ENCODE measurements around the gene NOL11. TPM values are rescaled to one million over a fixed set of nuclear protein-coding genes. Genes with fewer than 3 reads are reported as not detected.
"Not testable (repeated sequence)": the region's sequence is repeated elsewhere in the genome, so short reads cannot be mapped to it uniquely, and the experiment has no call there.

NOL11 gene
- total and polyA plus RNA-seq, 2 experiments from 2014 or later, result 30.3 to 37.2 TPM

- in situ Hi-C loops (cut with MboI), result no loop called here
- H2AFZ ChIP-seq, result no peak overlapping the region
- H3K4me2 ChIP-seq (ENCODE audit: unreplicated experiment), result no peak overlapping the region
- no peak overlapping the region for H3K9ac ChIP-seq
- TF ChIP-seq EZH2 (IDR thresholded peaks at IDR 0.05; ENCODE audit: insufficient read depth, poor library complexity, severe bottlenecking) (no peak), EZH2phosphoT487 (IDR thresholded peaks at IDR 0.05; ENCODE audit: insufficient read depth, low read depth) (no peak)
- no peaks in the 10 kb centered on the region for H3K4me1 ChIP-seq (ENCODE audit: insufficient read depth)
- H3K9me3 ChIP-seq (ENCODE audit: low read depth), result no peaks in the 10 kb centered on the region
- no peaks in the 10 kb centered on the region for H3K9me2 ChIP-seq (ENCODE audit: insufficient read depth)
- peaks cover 35% of the 10 kb centered on the region for H3K36me3 ChIP-seq (ENCODE audit: low read depth)
- no peaks in the 10 kb centered on the region for H3K79me2 ChIP-seq (ENCODE audit: insufficient read depth)
- H3K27ac ChIP-seq, result no peak overlapping the region
- no peak for DNase-seq
- no peaks in the 10 kb centered on the region for H3K27me3 ChIP-seq (replicated peaks; ENCODE audit: insufficient read depth)
- no peaks in the 10 kb centered on the region for H3F3A ChIP-seq (ENCODE audit: insufficient read depth)
- H3K4me3 ChIP-seq, result no peak overlapping the region
- no peaks in the 10 kb centered on the region for H4K20me1 ChIP-seq (ENCODE audit: insufficient read depth)
- WGBS, 2 experiments (ENCODE audit: low coverage in 1 of 2, low lambda C conversion rate in 2 of 2, missing lambda C conversion rate in 2 of 2), result 14 to 16% methylated on average over 2 of the region's 2 CpGs
These were observed 30.0 kb downstream of the NOL11 start for GRCh38 chr17:67747681-67748235.

DNA sequence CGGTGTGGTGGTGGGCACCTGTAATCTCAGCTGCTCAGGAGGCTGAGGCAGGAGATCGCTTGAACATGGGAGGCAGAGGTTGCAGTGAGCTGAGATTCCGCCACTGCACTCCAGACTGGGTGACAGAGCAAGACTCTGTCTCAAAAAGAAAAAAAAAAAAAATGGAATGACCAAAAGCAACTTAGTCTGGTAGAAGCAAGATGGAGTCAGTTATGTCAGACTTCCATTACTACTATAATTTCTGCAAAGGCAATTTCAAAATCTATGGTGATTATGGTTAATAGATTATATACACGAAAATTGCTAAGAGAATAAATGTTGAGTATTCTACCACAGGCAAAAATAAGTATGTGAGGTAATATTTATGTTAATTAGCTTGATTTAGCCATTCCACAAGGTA, 32.3 kb downstream of the NOL11 start:
- 95 to 98% methylated on average over 4 of the region's 4 CpGs for WGBS, 2 experiments (ENCODE audit: low coverage in 1 of 2, low lambda C conversion rate in 2 of 2, missing lambda C conversion rate in 2 of 2)
- Histone ChIP-seq H3K9ac (no peak overlapping the region), H3K9me2 (ENCODE audit: insufficient read depth) (no peaks in the 10 kb centered on the region), H3K27me3 (replicated peaks; ENCODE audit: insufficient read depth) (no peaks in the 10 kb centered on the region), H3K4me3 (no peak overlapping the region), H4K20me1 (ENCODE audit: insufficient read depth) (no peaks in the 10 kb centered on the region), H3K4me2 (ENCODE audit: unreplicated experiment) (no peak overlapping the region), H3K79me2 (ENCODE audit: insufficient read depth) (no peaks in the 10 kb centered on the region), H3K27ac (no peak overlapping the region), H3K9me3 (ENCODE audit: low read depth) (no peaks in the 10 kb centered on the region), H3F3A (ENCODE audit: insufficient read depth) (no peaks in the 10 kb centered on the region), H3K36me3 (ENCODE audit: low read depth) (peaks cover 28% of the 10 kb centered on the region), H2AFZ (no peak overlapping the region), H3K4me1 (ENCODE audit: insufficient read depth) (no peaks in the 10 kb centered on the region)
- no peak for DNase-seq
- TF ChIP-seq EZH2phosphoT487 (IDR thresholded peaks at IDR 0.05; ENCODE audit: insufficient read depth, low read depth) (no peak), EZH2 (IDR thresholded peaks at IDR 0.05; ENCODE audit: insufficient read depth, poor library complexity, severe bottlenecking) (no peak)
- in situ Hi-C loops (cut with MboI), result no loop called here

DNA sequence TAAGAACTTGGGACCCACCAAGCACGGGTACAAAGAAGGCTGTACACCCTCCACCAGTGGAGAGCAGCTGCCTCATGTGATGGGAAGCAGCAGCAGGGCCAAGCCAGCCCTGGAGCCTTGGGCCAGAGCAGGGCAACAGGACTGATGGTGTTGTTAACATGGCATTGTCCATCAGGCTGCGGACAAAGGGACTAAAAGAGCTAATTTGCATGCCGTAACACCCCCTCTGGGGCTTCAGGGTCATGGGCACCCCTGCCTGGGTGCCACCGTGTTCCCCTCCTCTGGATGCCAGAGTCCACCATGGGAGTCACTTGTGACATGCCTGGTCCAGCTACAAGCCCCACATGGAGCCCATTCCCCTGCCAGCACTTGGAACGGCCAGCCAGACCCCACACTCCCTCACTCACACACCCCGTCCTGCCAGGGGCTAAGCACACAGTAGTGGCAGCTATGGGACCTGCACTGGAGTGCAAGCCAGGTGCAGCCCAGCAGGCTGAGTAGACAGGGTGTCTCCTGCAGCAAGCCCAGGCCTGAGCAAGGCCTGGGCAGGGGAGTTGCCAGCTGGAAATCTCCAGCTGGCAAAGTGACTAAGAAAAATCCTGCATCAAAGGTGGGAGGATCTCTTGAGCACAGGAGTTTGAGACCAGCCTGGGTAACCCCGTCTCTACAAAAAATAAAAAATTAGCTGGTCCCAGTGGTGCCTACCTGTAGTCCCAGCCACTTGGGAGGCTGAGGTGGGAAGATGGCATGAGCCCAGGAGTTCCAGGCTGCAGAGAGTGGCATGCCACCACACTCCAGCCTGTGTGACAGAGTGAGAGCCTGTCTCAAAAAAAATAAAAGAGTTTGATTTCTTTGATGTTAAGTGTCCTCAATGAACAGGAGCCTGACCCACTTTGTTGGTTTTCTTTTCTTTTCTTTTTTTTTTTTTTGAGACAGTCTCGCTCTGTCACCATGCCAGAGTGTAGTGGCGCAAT, 33.7 kb downstream of the NOL11 start:
- WGBS, 2 experiments (ENCODE audit: low coverage in 1 of 2, low lambda C conversion rate in 2 of 2, missing lambda C conversion rate in 2 of 2), result 78 to 82% methylated on average over 9 of the region's 9 CpGs
- no peak for DNase-seq

GRCh38 chr17:67752160-67752559, 34.4 kb downstream of the NOL11 start:
- WGBS, 2 experiments (ENCODE audit: low coverage in 1 of 2, low lambda C conversion rate in 2 of 2, missing lambda C conversion rate in 2 of 2), result 87 to 89% methylated on average over 3 of the region's 3 CpGs
- H3K27ac ChIP-seq, result not testable (repeated sequence)

More for the DNA sequence above, 33.7 kb downstream of the NOL11 start:
- H3F3A ChIP-seq (ENCODE audit: insufficient read depth), result no peaks in the 10 kb centered on the region
- no peaks in the 10 kb centered on the region for H3K9me3 ChIP-seq (ENCODE audit: low read depth)
- H3K9ac ChIP-seq, result no peak overlapping the region
- H3K4me3 ChIP-seq, result no peak overlapping the region
- TF ChIP-seq EZH2 (IDR thresholded peaks at IDR 0.05; ENCODE audit: insufficient read depth, poor library complexity, severe bottlenecking) (no peak), EZH2phosphoT487 (IDR thresholded peaks at IDR 0.05; ENCODE audit: insufficient read depth, low read depth) (no peak)
- peaks cover 28% of the 10 kb centered on the region for H3K36me3 ChIP-seq (ENCODE audit: low read depth)
- H2AFZ ChIP-seq, result no peak overlapping the region
- no peaks in the 10 kb centered on the region for H3K27me3 ChIP-seq (replicated peaks; ENCODE audit: insufficient read depth)
- no peaks in the 10 kb centered on the region for H3K4me1 ChIP-seq (ENCODE audit: insufficient read depth)
- H3K4me2 ChIP-seq (ENCODE audit: unreplicated experiment), result no peak overlapping the region
- H4K20me1 ChIP-seq (ENCODE audit: insufficient read depth), result no peaks in the 10 kb centered on the region
- H3K27ac ChIP-seq, result no peak overlapping the region
- H3K79me2 ChIP-seq (ENCODE audit: insufficient read depth), result no peaks in the 10 kb centered on the region
- in situ Hi-C loops (cut with MboI), result no loop called here
- no peaks in the 10 kb centered on the region for H3K9me2 ChIP-seq (ENCODE audit: insufficient read depth)

More at GRCh38 chr17:67752160-67752559, 34.4 kb downstream of the NOL11 start:
- peaks cover 26% of the 10 kb centered on the region for H3K36me3 ChIP-seq (ENCODE audit: low read depth)
- DNase-seq; H2AFZ ChIP-seq; H3K9me2 ChIP-seq (ENCODE audit: insufficient read depth); H3K9me3 ChIP-seq (ENCODE audit: low read depth); in situ Hi-C loops (cut with MboI); H3K4me1 ChIP-seq (ENCODE audit: insufficient read depth); H3K4me2 ChIP-seq (ENCODE audit: unreplicated experiment); H4K20me1 ChIP-seq (ENCODE audit: insufficient read depth); H3K79me2 ChIP-seq (ENCODE audit: insufficient read depth); H3F3A ChIP-seq (ENCODE audit: insufficient read depth); H3K9ac ChIP-seq; H3K27me3 ChIP-seq (replicated peaks; ENCODE audit: insufficient read depth); H3K4me3 ChIP-seq: not testable (repeated sequence)
